ENCODE measurements around the gene NMD3.

GRCh38 chr3:161265916-161266571 lies 44.9 kb downstream of the NMD3 start:
- TF ChIP-seq RAD21 (IDR thresholded peaks at IDR 0.05; ENCODE audit: low read length) (no peak), CTCF (conservative IDR thresholded peaks at IDR 0.05; ENCODE audit: low read depth, low read length) (no peak), POLR2A (IDR thresholded peaks at IDR 0.05; ENCODE audit: low read depth, low read length) (no peak), RCOR1 (IDR thresholded peaks at IDR 0.05; ENCODE audit: insufficient replicate concordance, low read length) (no peak), USF2 (IDR thresholded peaks at IDR 0.05; ENCODE audit: low read depth, low read length) (no peak), RFX5 (IDR thresholded peaks at IDR 0.05; ENCODE audit: low read depth, low read length) (no peak), ELK1 (IDR thresholded peaks at IDR 0.05; ENCODE audit: borderline replicate concordance, low read depth, low read length) (no peak), BHLHE40 (IDR thresholded peaks at IDR 0.05; ENCODE audit: low read depth, low read length) (no peak), CEBPB (IDR thresholded peaks at IDR 0.05; ENCODE audit: low read depth, low read length) (no peak)
